K562 (cell line): ENCODE results near the gene ASXL2. TPM values are rescaled to one million over a fixed set of nuclear protein-coding genes. Genes with fewer than 3 reads are reported as not detected.

Source experiments
- BRF1 ChIP-seq: IDR thresholded peaks from 3 replicates; pipeline ENCODE4 v1.6.1; 2011; ENCODE audit warnings: borderline replicate concordance, mild to moderate bottlenecking; ENCODE audit not compliant: insufficient read length; ENCODE audit errors: extremely low read depth
- CTCF ChIP-seq, 3 experiments: IDR thresholded peaks in 2 of 3; conservative IDR thresholded peaks in 1 of 3; 2 replicates each; pipeline ENCODE4 v1.5.1; 2011 to 2012; ENCODE audit warnings: low read length in 3 of 3, mild to moderate bottlenecking in 3 of 3, control low read depth in 2 of 3, improper control_type of control experiment in 1 of 3, inconsistent platforms in 1 of 3, low read depth in 1 of 3, mixed read lengths in 1 of 3, moderate library complexity in 1 of 3; ENCODE audit not compliant: insufficient read depth in 2 of 3
- GTF2F1 ChIP-seq: IDR thresholded peaks from 2 replicates; pipeline ENCODE4 v1.6.1; 2011; ENCODE audit warnings: low read depth, low read length, improper control_type of control experiment
- KAT7 ChIP-seq: sonication (generic); formaldehyde crosslinking; IDR thresholded peaks from 2 replicates; pipeline ENCODE4 v1.8.0; 2022; ENCODE audit warnings: missing genetic modification reagents, mild to moderate bottlenecking, borderline replicate concordance
- KLF1 ChIP-seq: fragments of 450-650 bp; IDR thresholded peaks from 2 replicates; pipeline ENCODE4 v1.6.1; 2016; ENCODE audit warnings: missing genetic modification characterization, missing compliant biosample characterization
- MEF2D ChIP-seq: conservative IDR thresholded peaks from 2 replicates; pipeline ENCODE4 v1.6.1; 2016; ENCODE audit warnings: low read depth, missing genetic modification characterization, missing compliant biosample characterization
- NFXL1 ChIP-seq: fragments of 450-650 bp; formaldehyde crosslinking; IDR thresholded peaks from 2 replicates; pipeline ENCODE4 v1.4.0; 2021; ENCODE audit warnings: mild to moderate bottlenecking
- PML ChIP-seq: IDR thresholded peaks from 2 replicates; pipeline ENCODE4 v1.6.1; 2012; ENCODE audit warnings: low read length, inconsistent platforms
- SETDB1 ChIP-seq: IDR thresholded peaks from one replicate; pipeline ENCODE4 v1.6.1; 2012; ENCODE audit warnings: low read length, control low read depth, inconsistent platforms
- ZEB2 ChIP-seq: fragments of 450-650 bp; IDR thresholded peaks from 2 replicates; pipeline ENCODE4 v1.6.1; 2016
- ZNF277 ChIP-seq: fragments of 250-450 bp; sonication (Bioruptor Pico); IDR thresholded peaks from 2 replicates; pipeline ENCODE4 v1.8.0; 2022; ENCODE audit warnings: inconsistent platforms, mild to moderate bottlenecking, moderate library complexity, borderline replicate concordance
- polyA plus RNA-seq, 8 experiments: library from polyadenylated mRNA; depleted of rRNA in 4 of 8; stranded (reverse) in 5 of 8; unstranded in 3 of 8; fragments of >200 nt; fragmentation: Nextera tagmentation in 2 of 8; fragmentation: Illumina TruSeq in 1 of 8; extraction: Ambion mirVana in 2 of 8; extraction: Trizol in 1 of 8; gene quantifications; 2 replicates each; pipeline versions ENCODE4 v1.2.1 to v1.2.3, GENCODE V29; 2011 to 2014; ENCODE audit warnings: inconsistent platforms in 1 of 8, missing spikeins in 1 of 8
- total RNA-seq, 7 experiments: library from RNA; depleted of rRNA in 6 of 7; stranded (reverse); fragments of >200 nt in 6 of 7; fragmentation: Illumina TruSeq in 2 of 7; extraction: Trizol in 2 of 7; gene quantifications; 2 replicates each; pipeline versions ENCODE4 v1.2.1 to v1.2.3, GENCODE V29; 2011 to 2021; ENCODE audit warnings: low replicate concordance in 1 of 7
- TF ChIP-seq, protein P1 (sequence below), 2 experiments: fragments of 450-650 bp; conservative IDR thresholded peaks; 2 replicates each; pipeline ENCODE4 v1.6.1; 2017; ENCODE audit warnings: mild to moderate bottlenecking in 2 of 2, moderate library complexity in 2 of 2
- TF ChIP-seq, protein P2 (sequence below): fragments of 450-650 bp; formaldehyde crosslinking; IDR thresholded peaks from 2 replicates; pipeline ENCODE4 v1.4.0; 2022; ENCODE audit warnings: missing genetic modification characterization
- TF ChIP-seq, protein P3 (sequence below): fragments of 250-450 bp; sonication (Bioruptor Pico); IDR thresholded peaks from 2 replicates; pipeline ENCODE4 v1.4.0; 2020; ENCODE audit warnings: mild to moderate bottlenecking, moderate library complexity
- TF ChIP-seq, protein P4 (sequence below): fragments of 200-800 bp; sonication (Bioruptor generic); IDR thresholded peaks from 2 replicates; pipeline ENCODE4 v1.6.1; 2017; ENCODE audit warnings: missing genetic modification characterization, missing compliant biosample characterization

The ASXL2 gene
- total and polyA plus RNA-seq, 9 of the 15 experiments (the other 6 are each of a cell fraction or from before 2014, with no cell fraction given), result 2.2 to 25.9 (median 9.0) TPM

DNA sequence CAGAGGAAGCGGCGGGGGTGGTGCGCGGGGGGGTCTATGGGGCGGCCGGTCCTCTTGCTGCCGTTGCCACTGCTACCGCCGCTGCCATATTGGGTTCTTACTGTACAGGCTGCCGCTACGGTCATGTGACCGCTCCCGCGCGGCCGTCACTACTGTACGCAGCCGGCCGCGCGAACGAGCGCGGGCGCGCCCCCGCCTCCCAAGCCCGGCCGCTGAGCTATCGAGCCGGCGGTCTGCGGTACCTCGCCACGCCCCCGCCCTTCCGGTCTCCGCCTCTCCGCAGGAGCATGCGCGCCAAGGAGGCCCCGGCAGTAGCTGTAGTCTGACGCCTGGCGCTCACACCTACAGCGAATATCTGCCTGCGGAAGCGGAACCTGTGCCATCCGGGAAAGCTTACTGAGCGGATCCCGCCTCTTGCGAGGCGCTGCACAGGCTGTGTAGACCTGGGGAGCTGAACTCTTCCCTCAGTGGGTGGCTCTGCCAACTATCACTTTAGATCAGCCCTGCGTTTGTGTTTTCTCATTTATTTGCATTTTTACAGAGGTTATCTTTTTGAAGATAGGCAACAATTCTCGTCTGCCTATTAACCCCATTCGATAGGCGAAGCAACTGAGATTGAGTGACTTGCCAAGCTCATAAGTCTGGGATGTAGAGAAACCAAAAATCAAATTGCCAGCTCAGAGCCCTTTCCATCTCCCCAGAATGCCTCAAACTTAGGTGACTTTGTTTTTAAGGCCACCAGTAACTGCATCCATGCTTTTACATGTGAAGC lies at the start of gene ASXL2 (continued):
- TF ChIP-seq ZNF277 (CRISPR knock-in tag) (no peak), PML (0 out of 2 replicates have a peak, but pooled peaks have one; percentile 44), CTCF (IDR thresholded peaks at IDR 0.05 in 2 of 3, conservative IDR thresholded peaks at IDR 0.05 in 1 of 3; ENCODE audit: insufficient read depth in 2 of 3, low read depth in 1 of 3, low read length in 3 of 3) (peak in 1 of 3 experiments; percentile 20; a peak in 1 of 6 replicates), NFXL1 (CRISPR knock-in tag) (no peak), ZEB2 (no peak), MEF2D (tag) (no peak), BRF1 (no peak), KLF1 (tag) (peak; percentile 88), KAT7 (CRISPR knock-in tag) (no peak), GTF2F1 (0 out of 2 replicates have a peak, but pooled peaks have one; percentile 46), SETDB1 (peak; percentile 94)
- TF ChIP-seq, protein P1, sequence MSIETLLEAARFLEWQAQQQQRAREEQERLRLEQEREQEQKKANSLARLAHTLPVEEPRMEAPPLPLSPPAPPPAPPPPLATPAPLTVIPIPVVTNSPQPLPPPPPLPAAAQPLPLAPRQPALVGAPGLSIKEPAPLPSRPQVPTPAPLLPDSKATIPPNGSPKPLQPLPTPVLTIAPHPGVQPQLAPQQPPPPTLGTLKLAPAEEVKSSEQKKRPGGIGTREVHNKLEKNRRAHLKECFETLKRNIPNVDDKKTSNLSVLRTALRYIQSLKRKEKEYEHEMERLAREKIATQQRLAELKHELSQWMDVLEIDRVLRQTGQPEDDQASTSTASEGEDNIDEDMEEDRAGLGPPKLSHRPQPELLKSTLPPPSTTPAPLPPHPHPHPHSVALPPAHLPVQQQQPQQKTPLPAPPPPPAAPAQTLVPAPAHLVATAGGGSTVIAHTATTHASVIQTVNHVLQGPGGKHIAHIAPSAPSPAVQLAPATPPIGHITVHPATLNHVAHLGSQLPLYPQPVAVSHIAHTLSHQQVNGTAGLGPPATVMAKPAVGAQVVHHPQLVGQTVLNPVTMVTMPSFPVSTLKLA (conservative IDR thresholded peaks at IDR 0.05), result peak in 1 of 2 experiments; percentile 35; a peak in 3 of 4 replicates
- TF ChIP-seq, protein P2, sequence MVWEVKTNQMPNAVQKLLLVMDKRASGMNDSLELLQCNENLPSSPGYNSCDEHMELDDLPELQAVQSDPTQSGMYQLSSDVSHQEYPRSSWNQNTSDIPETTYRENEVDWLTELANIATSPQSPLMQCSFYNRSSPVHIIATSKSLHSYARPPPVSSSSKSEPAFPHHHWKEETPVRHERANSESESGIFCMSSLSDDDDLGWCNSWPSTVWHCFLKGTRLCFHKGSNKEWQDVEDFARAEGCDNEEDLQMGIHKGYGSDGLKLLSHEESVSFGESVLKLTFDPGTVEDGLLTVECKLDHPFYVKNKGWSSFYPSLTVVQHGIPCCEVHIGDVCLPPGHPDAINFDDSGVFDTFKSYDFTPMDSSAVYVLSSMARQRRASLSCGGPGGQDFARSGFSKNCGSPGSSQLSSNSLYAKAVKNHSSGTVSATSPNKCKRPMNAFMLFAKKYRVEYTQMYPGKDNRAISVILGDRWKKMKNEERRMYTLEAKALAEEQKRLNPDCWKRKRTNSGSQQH (CRISPR knock-in tag), result no peak
- TF ChIP-seq, protein P3, sequence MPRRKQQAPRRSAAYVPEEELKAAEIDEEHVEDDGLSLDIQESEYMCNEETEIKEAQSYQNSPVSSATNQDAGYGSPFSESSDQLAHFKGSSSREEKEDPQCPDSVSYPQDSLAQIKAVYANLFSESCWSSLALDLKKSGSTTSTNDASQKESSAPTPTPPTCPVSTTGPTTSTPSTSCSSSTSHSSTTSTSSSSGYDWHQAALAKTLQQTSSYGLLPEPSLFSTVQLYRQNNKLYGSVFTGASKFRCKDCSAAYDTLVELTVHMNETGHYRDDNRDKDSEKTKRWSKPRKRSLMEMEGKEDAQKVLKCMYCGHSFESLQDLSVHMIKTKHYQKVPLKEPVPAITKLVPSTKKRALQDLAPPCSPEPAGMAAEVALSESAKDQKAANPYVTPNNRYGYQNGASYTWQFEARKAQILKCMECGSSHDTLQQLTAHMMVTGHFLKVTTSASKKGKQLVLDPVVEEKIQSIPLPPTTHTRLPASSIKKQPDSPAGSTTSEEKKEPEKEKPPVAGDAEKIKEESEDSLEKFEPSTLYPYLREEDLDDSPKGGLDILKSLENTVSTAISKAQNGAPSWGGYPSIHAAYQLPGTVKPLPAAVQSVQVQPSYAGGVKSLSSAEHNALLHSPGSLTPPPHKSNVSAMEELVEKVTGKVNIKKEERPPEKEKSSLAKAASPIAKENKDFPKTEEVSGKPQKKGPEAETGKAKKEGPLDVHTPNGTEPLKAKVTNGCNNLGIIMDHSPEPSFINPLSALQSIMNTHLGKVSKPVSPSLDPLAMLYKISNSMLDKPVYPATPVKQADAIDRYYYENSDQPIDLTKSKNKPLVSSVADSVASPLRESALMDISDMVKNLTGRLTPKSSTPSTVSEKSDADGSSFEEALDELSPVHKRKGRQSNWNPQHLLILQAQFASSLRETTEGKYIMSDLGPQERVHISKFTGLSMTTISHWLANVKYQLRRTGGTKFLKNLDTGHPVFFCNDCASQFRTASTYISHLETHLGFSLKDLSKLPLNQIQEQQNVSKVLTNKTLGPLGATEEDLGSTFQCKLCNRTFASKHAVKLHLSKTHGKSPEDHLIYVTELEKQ (CRISPR knock-in tag), result no peak
- TF ChIP-seq, protein P4, sequence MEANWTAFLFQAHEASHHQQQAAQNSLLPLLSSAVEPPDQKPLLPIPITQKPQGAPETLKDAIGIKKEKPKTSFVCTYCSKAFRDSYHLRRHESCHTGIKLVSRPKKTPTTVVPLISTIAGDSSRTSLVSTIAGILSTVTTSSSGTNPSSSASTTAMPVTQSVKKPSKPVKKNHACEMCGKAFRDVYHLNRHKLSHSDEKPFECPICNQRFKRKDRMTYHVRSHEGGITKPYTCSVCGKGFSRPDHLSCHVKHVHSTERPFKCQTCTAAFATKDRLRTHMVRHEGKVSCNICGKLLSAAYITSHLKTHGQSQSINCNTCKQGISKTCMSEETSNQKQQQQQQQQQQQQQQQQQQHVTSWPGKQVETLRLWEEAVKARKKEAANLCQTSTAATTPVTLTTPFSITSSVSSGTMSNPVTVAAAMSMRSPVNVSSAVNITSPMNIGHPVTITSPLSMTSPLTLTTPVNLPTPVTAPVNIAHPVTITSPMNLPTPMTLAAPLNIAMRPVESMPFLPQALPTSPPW (CRISPR knock-in tag), result peak; percentile 98
